ENCODE data around the gene ERMP1. TPM values are rescaled to one million over a fixed set of nuclear protein-coding genes. Genes with fewer than 3 reads are reported as not detected.
A peak's percentile ranks its signal among the peaks of the same experiment; 100 is the strongest.
"Not testable (repeated sequence)": the region's sequence is repeated elsewhere in the genome, so short reads cannot be mapped to it uniquely, and the experiment has no call there.

Gene ERMP1
- total RNA-seq, 2 donors from 2014 or later = 17.7 to 22.4 TPM

- Mint-ChIP-seq H3K9me3 (no peaks in the 10 kb centered on the region), H3K27ac (no peak overlapping the region), H3K4me3 (no peak overlapping the region), H3K4me1 (peaks cover 5% of the 10 kb centered on the region), H3K36me3 (ENCODE audit: low read depth) (peaks cover 65% of the 10 kb centered on the region), H3K27me3 (no peaks in the 10 kb centered on the region)
- no peak for ATAC-seq (replicated peaks)
Measured at GRCh38 chr9:5818424-5819142, 14.3 kb downstream of the ERMP1 start.

GRCh38 chr9:5817862-5818261, 15.1 kb downstream of the ERMP1 start:
- no peaks in the 10 kb centered on the region for H3K9me3 Mint-ChIP-seq
- no peak overlapping the region for H3K4me3 Mint-ChIP-seq
- no peak overlapping the region for H3K27ac Mint-ChIP-seq
- peaks cover 63% of the 10 kb centered on the region for H3K36me3 Mint-ChIP-seq (ENCODE audit: low read depth)
- H3K4me1 Mint-ChIP-seq = peaks cover 5% of the 10 kb centered on the region
- ATAC-seq (replicated peaks) = no peak
- no peaks in the 10 kb centered on the region for H3K27me3 Mint-ChIP-seq

GRCh38 chr9:5815461-5815860, 17.5 kb downstream of the ERMP1 start:
- Mint-ChIP-seq H3K9me3 (no peaks in the 10 kb centered on the region), H3K4me1 (peaks cover 2% of the 10 kb centered on the region), H3K36me3 (ENCODE audit: low read depth) (peaks cover 70% of the 10 kb centered on the region), H3K4me3 (no peak overlapping the region), H3K27ac (no peak overlapping the region), H3K27me3 (no peaks in the 10 kb centered on the region)
- no peak for ATAC-seq (replicated peaks)

DNA sequence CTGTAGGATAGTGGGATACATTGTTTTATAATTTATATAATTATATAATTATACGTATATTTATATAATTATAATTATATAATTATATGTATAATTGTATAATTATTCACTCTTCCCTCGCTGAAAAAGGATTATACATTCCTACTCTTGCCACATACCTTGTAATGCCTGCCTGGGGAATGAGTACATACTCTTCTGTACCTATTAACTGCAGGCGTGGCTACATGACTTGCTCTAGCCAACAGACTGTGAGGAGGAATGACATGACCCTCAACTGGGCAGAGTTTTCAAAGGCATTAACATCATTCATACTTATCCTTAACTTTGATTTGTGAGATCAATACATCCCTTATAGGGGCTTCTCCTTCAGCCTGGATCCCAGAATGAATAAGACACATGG, 19.1 kb downstream of the ERMP1 start:
- H3K27me3 Mint-ChIP-seq = no peaks in the 10 kb centered on the region
- no peaks in the 10 kb centered on the region for H3K9me3 Mint-ChIP-seq
- H3K4me3 Mint-ChIP-seq = no peak overlapping the region
- H3K27ac Mint-ChIP-seq = no peak overlapping the region
- H3K4me1 Mint-ChIP-seq = no peaks in the 10 kb centered on the region
- no peak for ATAC-seq (replicated peaks)
- peaks cover 70% of the 10 kb centered on the region for H3K36me3 Mint-ChIP-seq (ENCODE audit: low read depth)

DNA sequence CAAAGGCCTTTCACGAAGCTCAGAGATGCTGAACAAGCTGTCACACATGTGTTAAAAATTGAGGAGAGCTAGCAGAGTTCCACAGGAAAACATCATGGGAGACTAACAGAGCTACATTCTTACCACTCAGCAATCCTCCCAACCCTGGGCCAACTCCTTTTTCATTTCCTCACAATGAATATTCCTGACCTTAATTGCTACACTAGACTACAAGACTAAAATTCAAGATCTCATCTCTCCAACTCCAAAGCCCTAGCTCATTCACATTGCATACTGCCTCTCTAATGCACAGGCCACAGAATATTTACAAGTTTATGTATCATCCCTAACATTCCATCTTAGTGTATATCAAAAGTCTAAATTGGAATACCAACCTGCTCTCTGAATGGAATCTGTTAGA, 21.2 kb downstream of the ERMP1 start:
- no peak for ATAC-seq (replicated peaks)
- H3K9me3 Mint-ChIP-seq = no peaks in the 10 kb centered on the region
- no peaks in the 10 kb centered on the region for H3K4me1 Mint-ChIP-seq
- H3K36me3 Mint-ChIP-seq (ENCODE audit: low read depth) = peaks cover 73% of the 10 kb centered on the region
- no peaks in the 10 kb centered on the region for H3K27me3 Mint-ChIP-seq
- no peak overlapping the region for H3K4me3 Mint-ChIP-seq
- peak overlapping the region; percentile 10 for H3K27ac Mint-ChIP-seq

- Mint-ChIP-seq H3K27ac (no peak overlapping the region), H3K4me3 (no peak overlapping the region), H3K4me1 (no peaks in the 10 kb centered on the region), H3K9me3 (no peaks in the 10 kb centered on the region), H3K36me3 (ENCODE audit: low read depth) (peaks cover 52% of the 10 kb centered on the region), H3K27me3 (no peaks in the 10 kb centered on the region)
- ATAC-seq (replicated peaks) = no peak
Measured at GRCh38 chr9:5805478-5805877, 27.4 kb downstream of the ERMP1 start.

DNA sequence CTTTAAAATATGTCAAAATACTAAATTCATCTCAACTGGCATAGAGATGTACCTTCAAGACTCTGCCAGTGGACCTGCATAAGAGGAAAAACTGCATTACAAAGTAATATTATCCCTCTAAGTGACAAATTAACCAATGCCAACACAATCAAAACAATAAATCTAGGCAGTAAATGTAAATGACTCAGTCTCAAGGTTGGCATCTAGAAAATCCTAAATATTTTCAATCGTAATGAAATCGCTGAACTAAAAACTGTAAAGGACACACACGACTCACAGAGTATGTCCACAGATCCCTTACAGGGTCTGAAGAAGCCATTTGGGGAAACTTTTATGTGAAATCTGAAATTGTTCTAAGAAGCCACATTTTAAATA, 31.2 kb downstream of the ERMP1 start:
- Mint-ChIP-seq H3K4me1 (peaks cover 7% of the 10 kb centered on the region), H3K4me3 (no peak overlapping the region), H3K27ac (peak overlapping the region; percentile 63), H3K36me3 (ENCODE audit: low read depth) (peaks cover 40% of the 10 kb centered on the region), H3K9me3 (no peaks in the 10 kb centered on the region), H3K27me3 (no peaks in the 10 kb centered on the region)
- ATAC-seq (replicated peaks) = no peak

GRCh38 chr9:5800969-5801738, 31.8 kb downstream of the ERMP1 start:
- Mint-ChIP-seq H3K4me1 (peaks cover 13% of the 10 kb centered on the region), H3K27me3 (no peaks in the 10 kb centered on the region), H3K27ac (peak overlapping the region; percentile 63), H3K36me3 (ENCODE audit: low read depth) (peaks cover 42% of the 10 kb centered on the region), H3K4me3 (peak overlapping the region; percentile 15), H3K9me3 (no peaks in the 10 kb centered on the region)
- ATAC-seq (replicated peaks) = peak; percentile 73

- Mint-ChIP-seq H3K36me3 (ENCODE audit: low read depth) (peaks cover 42% of the 10 kb centered on the region), H3K27ac (peak overlapping the region; percentile 63), H3K4me1 (peaks cover 13% of the 10 kb centered on the region)
- not testable (repeated sequence) for H3K9me3 Mint-ChIP-seq; H3K27me3 Mint-ChIP-seq; ATAC-seq (replicated peaks); H3K4me3 Mint-ChIP-seq
Measured at GRCh38 chr9:5800378-5800777, 32.5 kb downstream of the ERMP1 start.

DNA sequence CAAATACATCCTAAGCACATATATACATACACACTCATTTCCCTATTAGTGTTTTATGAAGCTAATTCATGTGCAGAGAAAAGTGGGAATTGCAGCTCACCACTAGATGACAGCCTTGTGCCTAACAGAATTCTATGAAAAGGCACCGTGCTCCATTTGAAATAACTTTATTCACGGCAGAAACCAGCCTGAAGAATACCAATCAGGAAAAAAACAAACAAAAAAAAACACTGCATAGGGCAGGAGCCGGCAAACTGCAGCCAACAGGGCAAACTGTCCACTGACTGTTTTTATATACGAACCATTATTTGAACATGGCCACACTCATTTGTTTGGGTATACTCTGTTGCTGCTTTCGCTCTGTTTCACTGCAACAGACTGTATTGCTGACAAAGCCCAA, 33.6 kb downstream of the ERMP1 start:
- Mint-ChIP-seq H3K36me3 (ENCODE audit: low read depth) (peaks cover 38% of the 10 kb centered on the region), H3K4me3 (no peak overlapping the region)

DNA sequence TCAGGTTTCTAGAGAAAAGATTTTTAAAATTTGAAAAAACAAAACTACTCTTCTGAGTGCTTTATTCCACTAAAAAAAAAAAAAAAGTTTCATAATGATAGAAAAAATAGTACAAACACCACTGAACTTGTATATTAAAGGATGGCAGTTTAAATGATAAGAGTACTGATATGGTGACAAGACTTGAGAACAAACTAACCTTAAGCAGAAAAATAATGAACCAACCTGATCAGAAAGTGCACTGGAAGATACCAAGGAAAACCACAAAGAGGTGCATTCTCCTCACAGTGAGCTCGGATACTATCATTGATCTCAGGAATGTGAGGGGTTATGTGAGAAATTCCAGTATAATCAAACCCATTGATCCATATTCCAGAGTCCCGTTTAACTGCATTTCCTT, 34.3 kb downstream of the ERMP1 start:
- peaks cover 41% of the 10 kb centered on the region for H3K36me3 Mint-ChIP-seq (ENCODE audit: low read depth)
- peak overlapping the region; percentile 50 for H3K4me3 Mint-ChIP-seq
- H3K27me3 Mint-ChIP-seq = no peaks in the 10 kb centered on the region
- ATAC-seq (replicated peaks) = peak; percentile 55
- H3K4me1 Mint-ChIP-seq = peaks cover 26% of the 10 kb centered on the region
- peak overlapping the region; percentile 73 for H3K27ac Mint-ChIP-seq
- no peaks in the 10 kb centered on the region for H3K9me3 Mint-ChIP-seq

More for the DNA sequence above, 33.6 kb downstream of the ERMP1 start:
- ATAC-seq (replicated peaks) = no peak
- Mint-ChIP-seq H3K4me1 (peaks cover 19% of the 10 kb centered on the region), H3K27ac (peak overlapping the region; percentile 73), H3K9me3 (no peaks in the 10 kb centered on the region), H3K27me3 (no peaks in the 10 kb centered on the region)

GRCh38 chr9:5796298-5796697, 36.6 kb downstream of the ERMP1 start:
- Mint-ChIP-seq H3K27ac (peak overlapping the region; percentile 44), H3K4me3 (no peak overlapping the region), H3K9me3 (no peaks in the 10 kb centered on the region), H3K4me1 (peaks cover 41% of the 10 kb centered on the region), H3K27me3 (no peaks in the 10 kb centered on the region), H3K36me3 (ENCODE audit: low read depth) (peaks cover 57% of the 10 kb centered on the region)
- ATAC-seq (replicated peaks) = no peak

DNA sequence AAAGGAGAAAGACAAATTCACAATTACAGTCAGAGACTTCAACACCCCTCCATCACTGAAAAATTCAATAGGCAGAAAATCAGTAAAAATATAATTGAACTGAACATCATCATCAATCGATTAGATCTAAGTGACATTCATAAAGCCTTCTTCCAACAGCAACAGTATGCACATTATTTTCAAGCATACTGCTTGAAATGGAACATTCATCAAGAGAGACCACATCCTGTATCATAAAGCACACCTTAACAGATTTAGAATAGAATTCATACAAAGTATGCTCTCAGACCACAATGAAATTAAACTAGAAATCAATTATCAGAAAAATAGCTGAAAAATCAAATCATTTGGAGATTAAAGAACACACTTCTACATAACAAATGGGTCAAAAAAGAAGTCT, 39.1 kb downstream of the ERMP1 start:
- Mint-ChIP-seq H3K4me1 (peaks cover 38% of the 10 kb centered on the region), H3K9me3 (no peaks in the 10 kb centered on the region), H3K27ac (peak overlapping the region; percentile 42), H3K4me3 (peak overlapping the region; percentile 13), H3K27me3 (no peaks in the 10 kb centered on the region), H3K36me3 (ENCODE audit: low read depth) (peaks cover 80% of the 10 kb centered on the region)
- peak; percentile 35 for ATAC-seq (replicated peaks)

DNA sequence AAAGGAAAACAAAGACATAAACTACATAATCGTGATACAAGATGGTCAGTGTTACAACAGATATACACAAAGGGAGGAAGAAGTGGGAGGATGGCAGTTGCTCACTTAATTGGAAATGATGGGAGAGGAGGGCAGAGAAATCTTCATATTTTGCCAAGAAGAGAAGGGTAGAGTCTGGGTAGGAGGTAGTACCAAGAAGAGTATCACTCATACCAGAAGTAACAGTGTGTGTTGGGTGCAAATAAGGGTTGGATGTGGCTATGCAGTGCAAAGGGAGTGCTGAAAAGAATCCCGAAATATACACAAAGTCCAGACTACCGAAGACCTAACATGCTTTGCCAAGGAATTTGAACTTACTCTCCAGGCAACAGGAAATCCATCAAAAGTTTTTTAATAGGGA, 41.0 kb downstream of the ERMP1 start:
- peaks cover 43% of the 10 kb centered on the region for H3K4me1 Mint-ChIP-seq
- no peak overlapping the region for H3K27ac Mint-ChIP-seq

DNA sequence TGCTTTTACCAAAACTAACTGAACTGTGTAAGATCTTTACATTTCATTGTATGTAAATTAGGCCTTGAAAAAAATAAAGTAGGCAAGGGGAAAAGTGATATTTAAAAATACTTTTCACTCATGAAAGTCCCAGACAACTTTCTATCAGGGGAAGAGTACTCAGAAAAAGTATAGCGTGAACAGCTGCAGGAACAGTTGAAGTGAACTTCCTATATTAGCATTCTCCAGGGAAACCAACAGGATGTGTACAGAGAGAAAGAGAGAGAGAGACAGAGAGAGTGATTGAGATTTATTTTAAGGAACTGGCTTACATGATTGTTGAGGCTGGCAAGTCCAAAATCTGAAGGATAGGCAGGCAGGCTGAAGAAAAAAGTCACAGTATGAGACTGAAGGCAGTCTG, 42.0 kb downstream of the ERMP1 start:
- Mint-ChIP-seq H3K4me3 (no peak overlapping the region), H3K4me1 (peaks cover 37% of the 10 kb centered on the region), H3K27me3 (no peaks in the 10 kb centered on the region), H3K9me3 (no peaks in the 10 kb centered on the region), H3K36me3 (ENCODE audit: low read depth) (peaks cover 81% of the 10 kb centered on the region), H3K27ac (peak overlapping the region; percentile 39)
- no peak for ATAC-seq (replicated peaks)

More for the DNA sequence above, 41.0 kb downstream of the ERMP1 start:
- Mint-ChIP-seq H3K4me3 (no peak overlapping the region), H3K9me3 (no peaks in the 10 kb centered on the region), H3K27me3 (no peaks in the 10 kb centered on the region), H3K36me3 (ENCODE audit: low read depth) (peaks cover 81% of the 10 kb centered on the region)
- peak; percentile 40 for ATAC-seq (replicated peaks)
